Right kidney (tissue), 1 donor: ENCODE data around the gene MIPOL1.

Experiments
- DNase-seq: peaks from one replicate; pipeline ENCODE4 v3.0.0-alpha.2; 2016

Gene MIPOL1

DNA sequence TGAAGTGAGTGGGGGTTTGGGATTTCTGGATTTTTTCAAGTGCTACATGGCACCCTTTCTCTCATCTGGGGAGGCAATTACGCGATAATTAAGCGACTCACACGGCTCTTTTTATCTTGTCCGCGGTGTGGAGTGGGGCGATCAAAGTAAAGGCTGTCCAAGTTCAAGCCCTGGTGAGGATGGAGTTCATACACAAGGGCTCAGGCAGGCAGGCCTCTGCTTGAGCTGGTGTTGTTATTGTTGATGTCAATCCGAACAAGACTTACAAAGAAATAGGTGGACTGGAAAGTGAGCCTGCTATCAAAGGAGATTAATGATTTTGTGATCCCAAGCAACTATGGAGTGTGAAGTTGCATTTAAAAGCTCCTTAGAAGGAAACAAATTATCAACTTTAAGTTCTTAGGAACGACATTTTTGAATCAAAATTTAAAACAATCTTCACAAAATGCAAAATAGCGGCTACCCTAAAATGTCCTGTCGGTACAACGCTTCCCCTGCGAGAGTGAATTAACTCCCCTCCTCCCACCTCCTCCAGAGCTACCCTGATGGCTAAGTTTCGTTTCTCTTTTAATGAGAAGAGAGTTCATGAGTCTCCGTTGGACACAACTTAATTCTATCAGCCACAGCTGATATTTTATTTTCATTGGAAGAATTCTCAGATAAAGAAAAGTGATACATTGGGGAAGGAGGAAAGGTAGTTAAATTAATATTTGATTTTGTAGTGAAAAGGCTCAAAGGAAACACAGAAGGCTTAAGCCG is 391.4 kb downstream of the MIPOL1 start:
- peak; percentile 58 for DNase-seq

GRCh38 chr14:37589715-37590427 is 392.1 kb downstream of the MIPOL1 start:
- DNase-seq, result no peak

DNA sequence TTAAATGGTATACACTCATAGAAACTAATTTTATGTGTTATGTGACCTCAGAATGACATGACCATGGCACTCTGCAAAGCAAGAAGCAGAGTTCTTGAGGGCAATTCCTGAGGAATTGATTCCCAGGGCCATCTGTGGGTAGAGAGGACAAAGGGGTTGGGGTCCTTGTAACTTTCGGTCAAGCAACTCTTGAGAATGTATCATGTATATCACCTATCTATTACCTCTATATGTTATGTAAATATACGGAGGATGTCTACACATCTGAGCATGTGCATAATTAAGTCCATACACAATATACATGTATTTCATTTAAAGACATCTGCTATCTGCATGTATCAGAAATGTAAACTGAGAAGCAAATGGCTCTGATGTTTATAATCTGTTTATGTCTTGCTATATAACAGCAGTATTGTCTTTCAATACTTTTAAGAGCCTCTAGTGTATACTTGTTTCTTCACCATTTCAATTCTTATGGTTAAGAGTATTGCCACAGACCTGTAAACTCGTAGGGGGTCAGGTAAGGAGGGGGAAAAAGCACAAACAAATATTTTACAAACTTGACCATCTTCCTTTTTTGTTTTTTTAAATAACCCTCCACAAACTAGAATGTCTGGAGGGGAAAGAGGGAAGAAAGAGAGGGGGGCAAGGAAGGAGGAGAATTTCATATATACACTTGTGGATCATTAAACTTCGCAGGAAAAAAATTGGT is 392.8 kb downstream of the MIPOL1 start:
- DNase-seq, result no peak

- DNase-seq, result peak; percentile 65
Observed at GRCh38 chr14:37591311-37591940, 393.7 kb downstream of the MIPOL1 start.

DNA sequence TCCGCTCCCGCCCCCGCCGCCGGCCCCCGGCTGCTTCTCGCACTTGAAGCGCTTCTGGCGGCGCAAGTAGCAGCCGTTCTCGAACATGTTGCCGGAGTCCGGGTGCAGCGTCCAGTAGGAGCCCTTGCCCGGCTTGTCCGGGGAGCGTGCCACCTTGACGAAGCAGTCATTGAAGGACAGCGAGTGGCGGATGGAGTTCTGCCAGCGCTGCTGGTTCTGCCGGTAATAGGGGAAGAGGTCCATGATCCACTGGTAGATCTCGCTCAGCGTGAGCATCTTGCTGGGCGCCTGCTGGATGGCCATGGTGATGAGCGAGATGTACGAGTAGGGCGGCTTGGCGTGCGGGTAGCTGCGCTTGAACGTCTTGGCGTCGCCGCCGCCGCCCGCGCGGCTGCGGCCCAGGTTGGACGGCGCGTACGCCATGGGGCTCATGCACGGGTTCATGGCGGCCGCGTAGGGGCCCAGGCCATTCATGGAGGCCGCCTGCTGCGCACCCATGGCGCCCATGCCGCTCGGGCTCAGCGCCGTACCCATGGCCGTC is 394.3 kb downstream of the MIPOL1 start:
- peak; percentile 66 for DNase-seq

- DNase-seq, result peak; percentile 63
Observed at GRCh38 chr14:37592482-37593408, 395.0 kb downstream of the MIPOL1 start.

- DNase-seq, result no peak
Observed at GRCh38 chr14:37593511-37594237, 395.9 kb downstream of the MIPOL1 start.

DNA sequence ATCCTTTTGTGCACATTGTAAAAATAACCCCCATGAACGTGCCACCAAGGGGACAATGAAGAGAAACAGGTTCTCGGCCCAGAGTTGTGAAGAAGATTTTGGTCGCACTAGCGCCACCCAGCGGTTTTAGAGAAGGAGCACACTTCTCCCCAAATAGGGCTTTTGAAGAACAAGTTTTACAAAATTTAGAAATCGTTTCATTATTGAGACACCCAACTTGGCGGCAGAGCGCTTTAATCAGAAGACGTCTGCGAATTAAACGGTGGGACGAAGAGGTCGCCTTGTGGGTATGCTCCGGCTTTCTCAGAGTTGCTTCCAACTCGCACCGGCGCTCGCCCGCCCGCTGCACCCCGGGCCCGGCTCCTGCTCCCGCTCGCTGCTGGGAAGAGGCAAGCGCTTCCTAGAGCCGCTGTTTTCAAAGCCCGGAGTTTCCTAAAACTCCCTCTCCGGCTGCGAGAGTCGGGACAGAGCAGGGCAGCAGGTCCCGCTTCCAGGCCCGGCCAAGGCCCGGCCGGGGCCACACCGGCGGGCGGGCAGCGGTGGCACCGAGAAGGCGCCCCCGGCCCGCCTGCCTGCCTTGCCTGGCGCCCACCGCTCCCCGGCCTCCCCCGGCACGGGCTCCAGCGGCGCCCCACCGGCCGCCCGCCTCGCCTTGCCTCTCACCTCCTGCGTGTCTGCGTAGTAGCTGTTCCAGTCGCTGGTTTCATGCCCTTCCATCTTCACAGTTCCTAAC is 396.7 kb downstream of the MIPOL1 start:
- DNase-seq, result peak; percentile 84

DNA sequence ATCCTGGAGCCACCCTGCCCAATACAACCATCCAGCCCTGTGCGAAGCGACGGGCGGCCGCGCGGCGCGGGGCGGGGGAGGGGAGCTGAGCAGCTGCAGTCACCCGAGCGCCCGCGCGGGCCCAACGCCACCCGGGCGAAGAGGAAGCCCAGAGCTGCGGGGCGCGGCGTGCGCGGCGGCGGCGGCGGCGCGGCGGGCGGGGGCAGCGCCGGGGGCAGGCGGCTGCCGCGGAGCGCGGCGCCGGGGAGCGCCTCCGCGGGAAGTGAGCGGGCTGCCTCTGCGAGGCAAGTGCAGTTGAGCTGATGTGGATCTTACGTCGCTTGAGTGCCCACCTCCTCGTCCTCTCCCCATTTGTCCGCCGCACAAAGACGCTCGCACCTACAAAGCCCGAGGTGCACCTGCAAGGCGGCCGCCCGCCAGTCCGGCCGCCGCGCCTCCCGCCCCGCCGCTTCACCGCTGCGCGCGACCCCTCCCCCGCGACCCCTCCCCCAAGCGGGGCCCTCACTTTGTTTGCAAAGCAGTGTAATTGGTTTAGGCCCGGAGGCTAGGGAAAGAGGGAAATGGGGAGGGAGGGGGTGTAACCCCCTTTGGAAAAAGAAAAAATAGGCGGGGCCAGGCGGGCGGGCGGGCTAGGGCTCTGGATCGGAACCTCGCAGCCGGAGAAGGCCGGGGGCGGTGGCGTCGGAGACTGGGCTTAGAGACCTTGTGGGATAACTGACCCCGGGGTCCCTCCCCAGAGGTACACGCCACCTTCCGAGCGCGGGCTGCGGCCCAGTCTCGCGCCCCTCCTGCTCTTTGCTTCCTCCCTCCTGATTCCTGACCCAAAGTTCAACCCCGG is 397.5 kb downstream of the MIPOL1 start, which contains the start of the genes FOXA1 and TTC6:
TSS of gene FOXA1 (minus strand) at position 279 of the 838 bp plus-strand sequence. CDS start at position 2, 277 bp downstream.
TSS of gene TTC6 (plus strand) at position 659 of the 838 bp plus-strand sequence. CDS start 26,436 bp downstream, outside the sequence.
- peak; percentile 61 for DNase-seq

- DNase-seq, result peak; percentile 69
Observed at GRCh38 chr14:37595809-37596621, 398.3 kb downstream of the MIPOL1 start.

GRCh38 chr14:37596790-37597472 is 399.2 kb downstream of the MIPOL1 start:
- DNase-seq, result no peak

GRCh38 chr14:37597538-37597913 is 399.8 kb downstream of the MIPOL1 start:
- DNase-seq, result peak; percentile 53

DNA sequence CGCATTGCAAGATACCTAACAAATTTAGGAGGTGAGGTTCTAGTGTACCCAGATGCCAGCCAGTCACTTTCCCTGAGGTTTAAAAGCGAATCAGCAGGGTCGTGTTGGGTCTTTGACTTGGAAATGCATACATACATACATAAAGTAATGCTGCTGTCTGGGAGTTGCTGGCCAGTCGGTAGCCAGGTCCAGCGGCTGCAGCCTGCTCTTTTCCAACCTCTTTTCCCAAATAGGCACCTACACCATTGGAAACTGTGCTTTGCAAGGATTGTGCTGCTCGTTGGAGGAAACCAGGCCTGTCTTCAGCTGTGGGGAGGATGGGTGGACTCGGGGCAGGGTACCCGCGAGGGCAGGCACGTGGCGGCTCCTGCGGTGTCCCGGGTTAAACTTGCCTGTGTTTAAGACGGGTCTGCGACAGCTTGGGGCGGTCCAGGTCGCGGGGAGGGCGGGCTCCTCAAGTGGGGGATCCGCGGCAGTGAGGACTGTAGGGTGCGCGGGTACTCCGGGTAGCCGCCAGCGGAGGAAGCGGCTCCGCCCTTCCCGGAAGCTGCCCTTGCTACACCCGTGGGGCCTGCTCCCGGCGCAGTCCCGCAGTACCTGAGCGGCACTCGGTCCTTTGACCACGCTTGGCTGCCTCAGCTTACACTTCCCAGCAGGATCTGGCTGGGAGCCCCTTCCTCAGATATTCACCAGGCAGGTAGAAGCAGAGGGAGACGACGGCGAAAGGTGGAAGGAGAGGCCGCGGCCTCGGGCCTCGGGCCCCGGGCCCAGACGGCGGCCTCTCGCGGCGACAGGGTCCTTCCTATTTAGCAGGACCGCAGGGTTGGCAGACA is 400.4 kb downstream of the MIPOL1 start:
- peak; percentile 59 for DNase-seq

DNA sequence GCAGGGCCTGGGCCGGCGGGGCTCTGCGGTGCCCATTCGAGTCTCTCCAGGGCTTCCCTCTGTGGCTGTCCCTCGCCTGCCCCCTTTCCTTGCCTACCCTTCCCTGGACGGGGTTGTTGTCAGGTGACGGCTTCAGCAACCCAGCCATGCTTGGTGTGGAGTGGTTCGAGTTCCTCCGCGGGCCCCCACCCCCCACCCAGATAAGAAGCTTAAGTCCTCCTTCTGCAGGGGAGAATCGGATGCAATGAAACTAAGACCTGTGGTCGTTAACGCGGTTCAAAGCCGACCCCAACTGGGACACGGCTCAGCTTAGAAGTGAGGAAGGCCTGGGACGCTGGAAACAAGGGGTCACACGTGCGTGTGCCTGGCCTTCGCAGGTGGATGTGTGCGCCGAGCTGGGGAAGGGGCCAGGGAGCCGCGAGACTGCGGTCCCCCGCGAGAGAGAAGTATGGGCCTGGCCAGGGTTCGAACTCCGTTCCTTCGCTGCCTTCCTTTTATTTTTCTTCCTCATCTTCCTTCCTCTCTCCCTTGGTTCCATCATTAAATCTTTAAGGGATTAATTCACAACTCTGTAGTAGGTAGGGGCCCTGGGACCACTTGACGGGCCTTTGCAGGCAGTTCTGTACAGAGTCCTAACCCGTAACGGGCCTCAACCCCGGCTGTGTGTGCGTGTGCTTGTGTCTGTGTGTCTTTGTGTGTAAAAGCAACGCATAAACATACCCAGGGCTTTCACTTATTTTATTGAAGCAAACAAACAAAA is 401.2 kb downstream of the MIPOL1 start:
- peak; percentile 41 for DNase-seq
